ENCODE measurements around the gene UGT1A7.
"Not testable (repeated sequence)": the region's sequence is repeated elsewhere in the genome, so short reads cannot be mapped to it uniquely, and the experiment has no call there.

UGT1A7 gene

GRCh38 chr2:233728723-233729301 is 47.1 kb downstream of the UGT1A7 start, which contains the start of gene UGT1A3:
UGT1A3 (plus strand) TSS chr2:233729042; CDS start chr2:233729127, 85 bp downstream.
- Histone ChIP-seq H3K9me3 (ENCODE audit: severe bottlenecking) (no peaks in the 10 kb centered on the region), H3K36me3 (ENCODE audit: low read depth) (no peaks in the 10 kb centered on the region), H3K4me3 (ENCODE audit: severe bottlenecking) (no peak within 1 kb of the TSS), H3K27ac (ENCODE audit: poor library complexity, severe bottlenecking) (no peak within 1 kb of the TSS), H3K27me3 (ENCODE audit: insufficient read depth, poor library complexity, severe bottlenecking) (no peaks in the 10 kb centered on the region), H3K4me1 (ENCODE audit: insufficient read depth, poor library complexity, severe bottlenecking) (no peaks in the 10 kb centered on the region)
- DNase-seq (ENCODE audit: low spot score) (no peak), ATAC-seq (ENCODE audit: low read depth) (no peak)
- TF ChIP-seq CTCF (IDR thresholded peaks at IDR 0.05; ENCODE audit: poor library complexity, severe bottlenecking) = no peak

DNA sequence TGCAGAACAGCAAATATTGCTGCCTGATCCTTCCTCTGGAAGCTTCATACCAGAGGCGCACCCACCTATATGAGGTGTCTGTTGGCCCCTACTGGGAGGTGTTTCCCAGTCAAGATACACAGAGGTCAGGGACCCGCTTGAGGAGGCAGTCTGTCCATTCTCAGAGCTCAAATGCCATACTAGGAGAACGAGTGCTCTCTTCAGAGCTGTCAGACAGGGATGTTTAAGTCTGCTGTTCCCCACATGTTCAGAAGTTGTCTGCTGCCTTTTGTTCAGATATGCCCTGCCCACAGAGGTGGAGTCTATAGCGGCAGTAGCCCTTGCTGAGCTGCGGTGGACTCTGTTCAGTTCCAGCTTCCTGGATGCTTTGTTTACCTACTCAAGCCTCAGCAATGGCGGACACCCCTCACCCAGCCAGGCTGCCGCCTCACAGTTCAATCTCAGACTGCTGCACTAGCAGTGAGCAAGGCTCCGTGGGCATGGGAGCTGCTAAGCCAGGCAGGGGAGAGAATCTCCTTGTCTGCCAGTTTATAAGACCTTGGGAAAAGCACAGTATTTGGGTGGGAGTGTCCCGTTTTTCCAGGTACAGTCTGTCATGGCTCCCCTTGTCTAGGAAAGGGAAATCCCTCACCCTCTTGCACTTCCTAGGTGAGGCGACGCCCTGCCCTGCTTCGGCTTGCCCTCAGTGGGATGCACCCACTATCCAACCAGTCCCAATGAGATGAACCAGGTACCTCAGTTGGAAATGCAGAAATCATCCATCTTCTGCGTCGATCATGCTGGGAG is 55.4 kb downstream of the UGT1A7 start:
- not testable (repeated sequence) for ATAC-seq (ENCODE audit: low read depth); DNase-seq (ENCODE audit: low spot score); H3K36me3 ChIP-seq (ENCODE audit: low read depth); H3K9me3 ChIP-seq (ENCODE audit: severe bottlenecking); H3K27ac ChIP-seq (ENCODE audit: poor library complexity, severe bottlenecking); H3K27me3 ChIP-seq (ENCODE audit: insufficient read depth, poor library complexity, severe bottlenecking); H3K4me1 ChIP-seq (ENCODE audit: insufficient read depth, poor library complexity, severe bottlenecking); H3K4me3 ChIP-seq (ENCODE audit: severe bottlenecking)

- H3K4me1 ChIP-seq (ENCODE audit: insufficient read depth, poor library complexity, severe bottlenecking) = no peaks in the 10 kb centered on the region
- no peak for TF ChIP-seq CTCF (IDR thresholded peaks at IDR 0.05; ENCODE audit: poor library complexity, severe bottlenecking)
- no peaks in the 10 kb centered on the region for H3K36me3 ChIP-seq (ENCODE audit: low read depth)
- H3K27me3 ChIP-seq (ENCODE audit: insufficient read depth, poor library complexity, severe bottlenecking) = no peaks in the 10 kb centered on the region
- H3K9me3 ChIP-seq (ENCODE audit: severe bottlenecking) = no peaks in the 10 kb centered on the region
- no peak overlapping the region for H3K27ac ChIP-seq (ENCODE audit: poor library complexity, severe bottlenecking)
- no peak overlapping the region for H3K4me3 ChIP-seq (ENCODE audit: severe bottlenecking)
- ATAC-seq (ENCODE audit: low read depth) (no peak), DNase-seq (ENCODE audit: low spot score) (no peak)
Observed at GRCh38 chr2:233740870-233741269, 59.2 kb downstream of the UGT1A7 start.

GRCh38 chr2:233743464-233744259 is 62.0 kb downstream of the UGT1A7 start:
- no peaks in the 10 kb centered on the region for H3K4me1 ChIP-seq (ENCODE audit: insufficient read depth, poor library complexity, severe bottlenecking)
- H3K4me3 ChIP-seq (ENCODE audit: severe bottlenecking) = no peak overlapping the region
- no peaks in the 10 kb centered on the region for H3K27me3 ChIP-seq (ENCODE audit: insufficient read depth, poor library complexity, severe bottlenecking)
- H3K9me3 ChIP-seq (ENCODE audit: severe bottlenecking) = no peaks in the 10 kb centered on the region
- no peak for DNase-seq (ENCODE audit: low spot score)
- no peak overlapping the region for H3K27ac ChIP-seq (ENCODE audit: poor library complexity, severe bottlenecking)
- TF ChIP-seq CTCF (IDR thresholded peaks at IDR 0.05; ENCODE audit: poor library complexity, severe bottlenecking) = no peak
- ATAC-seq (ENCODE audit: low read depth) = no peak
- H3K36me3 ChIP-seq (ENCODE audit: low read depth) = no peaks in the 10 kb centered on the region

DNA sequence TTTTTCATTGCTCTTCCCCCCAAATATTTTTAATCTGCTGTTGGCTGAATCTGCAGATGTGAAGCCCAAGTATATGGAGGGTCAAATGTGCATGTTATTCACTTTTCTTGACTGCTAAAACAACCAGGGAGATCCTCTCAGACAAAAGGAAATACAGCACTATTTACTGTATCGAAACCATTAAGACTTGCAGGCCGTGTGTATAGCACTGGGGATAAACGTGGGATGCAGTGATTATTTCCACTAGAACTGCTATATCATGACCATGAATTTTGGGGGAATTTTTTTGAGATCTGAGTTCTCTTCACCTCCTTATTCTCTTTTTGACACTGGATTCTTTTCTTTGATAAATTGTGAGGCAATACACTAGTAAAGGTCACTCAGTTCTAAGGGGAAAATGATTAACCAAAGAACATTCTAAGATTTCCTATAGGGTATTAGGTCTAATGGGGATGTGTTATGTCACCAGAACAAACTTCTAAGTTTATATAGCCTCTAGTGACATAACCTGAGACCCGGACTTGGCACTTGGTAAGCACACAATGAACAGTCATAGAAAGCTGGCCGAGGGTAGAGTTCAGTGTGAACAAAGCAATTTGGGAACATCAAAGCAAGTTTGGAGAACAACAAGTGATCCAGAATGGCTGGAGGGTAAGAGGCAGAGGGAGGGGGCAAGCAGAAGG is 63.5 kb downstream of the UGT1A7 start:
- Histone ChIP-seq H3K9me3 (ENCODE audit: severe bottlenecking) (no peaks in the 10 kb centered on the region), H3K4me3 (ENCODE audit: severe bottlenecking) (no peak overlapping the region), H3K36me3 (ENCODE audit: low read depth) (no peaks in the 10 kb centered on the region), H3K27ac (ENCODE audit: poor library complexity, severe bottlenecking) (no peak overlapping the region), H3K4me1 (ENCODE audit: insufficient read depth, poor library complexity, severe bottlenecking) (no peaks in the 10 kb centered on the region), H3K27me3 (ENCODE audit: insufficient read depth, poor library complexity, severe bottlenecking) (no peaks in the 10 kb centered on the region)
- no peak for DNase-seq (ENCODE audit: low spot score)
- no peak for ATAC-seq (ENCODE audit: low read depth)
- TF ChIP-seq CTCF (IDR thresholded peaks at IDR 0.05; ENCODE audit: poor library complexity, severe bottlenecking) = no peak

DNA sequence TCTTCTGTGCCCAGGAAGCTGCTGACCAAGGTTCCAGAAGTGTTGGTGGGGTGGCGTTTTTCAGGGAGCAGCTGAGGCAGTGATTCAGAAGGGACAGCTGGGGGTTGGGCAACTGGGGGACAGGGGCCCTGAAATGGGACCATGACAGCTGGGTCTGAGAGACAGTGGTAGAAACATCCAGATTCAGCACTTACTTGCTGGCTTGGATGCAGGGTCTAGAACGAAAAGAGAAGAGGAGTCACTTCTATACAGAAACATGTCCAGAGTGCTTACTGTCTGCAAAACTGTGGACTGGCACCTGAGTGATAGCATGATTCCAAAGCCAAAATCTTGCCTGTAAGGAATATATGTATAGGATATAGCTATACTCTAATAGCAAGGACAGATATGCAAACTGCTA is 64.1 kb downstream of the UGT1A7 start:
- H3K27ac ChIP-seq (ENCODE audit: poor library complexity, severe bottlenecking); H3K4me1 ChIP-seq (ENCODE audit: insufficient read depth, poor library complexity, severe bottlenecking); H3K9me3 ChIP-seq (ENCODE audit: severe bottlenecking); H3K27me3 ChIP-seq (ENCODE audit: insufficient read depth, poor library complexity, severe bottlenecking); H3K4me3 ChIP-seq (ENCODE audit: severe bottlenecking); ATAC-seq (ENCODE audit: low read depth); DNase-seq (ENCODE audit: low spot score); H3K36me3 ChIP-seq (ENCODE audit: low read depth): not testable (repeated sequence)
